CD4-positive, alpha-beta T cell (primary cell): ENCODE data around the gene SIRPB1. TPM values are rescaled to one million over a fixed set of nuclear protein-coding genes. Genes with fewer than 3 reads are reported as not detected.

Experiments used
- ATAC-seq: fragments of 200-7000 bp; cut with Tn5 transposase; one replicate; pipeline ENCODE4 v1.10.0; 2022; ENCODE audit warnings: mild to moderate bottlenecking; ENCODE audit not compliant: poor library complexity
- CTCF ChIA-PET: fragments of 350-600 bp; sonication (Branson Sonifier 250); formaldehyde crosslinking; loops from one replicate; lab custom pipeline; 2021; ENCODE audit warnings: antibody characterized with exemption, inconsistent platforms; lab: Charles Lee
- POLR2A ChIA-PET: fragments of 350-600 bp; sonication (Branson Sonifier 250); formaldehyde crosslinking; loops from one replicate; lab custom pipeline; 2021; ENCODE audit warnings: antibody characterized with exemption, inconsistent platforms; lab: Charles Lee
- DNase-seq, 14 experiments: peaks; one replicate each; pipeline ENCODE4 v3.0.0-alpha.2; 2013 to 2020; ENCODE audit warnings: mixed read lengths in 2 of 14
- H3K27ac ChIP-seq, 2 donors: one replicate each; pipeline versions ENCODE4 v1.5.1 to v1.7.0; 2013; ENCODE audit warnings: low read length in 2 of 2, low read depth in 1 of 2, mild to moderate bottlenecking in 1 of 2
- H3K27me3 ChIP-seq, 2 experiments: 1 replicate in 1 of 2; 2 replicates in 1 of 2; pipeline versions ENCODE4 v1.6.1 to v1.7.0; 2013; ENCODE audit warnings: low read length in 2 of 2, control low read depth in 1 of 2, mild to moderate bottlenecking in 1 of 2, moderate library complexity in 1 of 2; ENCODE audit not compliant: insufficient read depth in 2 of 2, control insufficient read depth in 1 of 2
- H3K36me3 ChIP-seq: one replicate; pipeline ENCODE4 v1.6.1; 2013; ENCODE audit warnings: low read length, control low read depth; ENCODE audit not compliant: insufficient read depth
- H3K4me1 ChIP-seq: one replicate; pipeline ENCODE4 v1.6.1; 2013; ENCODE audit warnings: low read length, control low read depth; ENCODE audit not compliant: insufficient read depth
- H3K4me3 ChIP-seq: one replicate; pipeline ENCODE4 v1.5.1; 2013; ENCODE audit warnings: mild to moderate bottlenecking, low read length, moderate library complexity
- H3K9me3 ChIP-seq, 2 experiments: 1 replicate in 1 of 2; 2 replicates in 1 of 2; pipeline versions ENCODE4 v1.6.1 to v1.7.0; 2013; ENCODE audit warnings: low read length in 2 of 2, mild to moderate bottlenecking in 2 of 2, control low read depth in 1 of 2, moderate library complexity in 1 of 2; ENCODE audit not compliant: control insufficient read depth in 1 of 2, insufficient read depth in 1 of 2
- H3K27ac Mint-ChIP-seq: one replicate; pipeline ENCODE4 v1.8.0; 2020; ENCODE audit warnings: mixed read lengths
- H3K27me3 Mint-ChIP-seq: one replicate; pipeline ENCODE4 v1.8.0; 2021; ENCODE audit warnings: mixed read lengths
- H3K36me3 Mint-ChIP-seq: one replicate; pipeline ENCODE4 v1.8.0; 2021; ENCODE audit warnings: low read depth, mixed read lengths
- H3K4me1 Mint-ChIP-seq: one replicate; pipeline ENCODE4 v1.8.0; 2021; ENCODE audit warnings: low read depth, mixed read lengths
- H3K4me3 Mint-ChIP-seq: one replicate; pipeline ENCODE4 v1.8.0; 2020; ENCODE audit warnings: mild to moderate bottlenecking, mixed read lengths
- H3K9me3 Mint-ChIP-seq: one replicate; pipeline ENCODE4 v1.8.0; 2020; ENCODE audit warnings: mixed read lengths
- intact Hi-C, 2 experiments: fragments of 100-400 bp; cut with DNase I in 1 of 2; cut with micrococcal nuclease in 1 of 2; formaldehyde crosslinking; loops; one replicate each; pipeline versions ENCODE4 v1.15.1 to v1.9.0; 2023 to 2025; cut with DNase I, micrococcal nuclease
- total RNA-seq, 174 experiments: library from RNA in 2 of 174; stranded (reverse) in 2 of 174; gene quantifications; one replicate each; pipeline ENCODE4 v1.2.3 and lab custom pipeline; 2021 to 2026
- TF ChIP-seq, protein P1 (sequence below): fragments of 200-600 bp; IDR thresholded peaks from one replicate; pipeline ENCODE4 v1.8.0; 2022; ENCODE audit warnings: antibody characterized with exemption, mild to moderate bottlenecking

Gene SIRPB1
- total RNA-seq, 2 experiments from 2014 or later: 7.8 to 8.6 TPM

DNA sequence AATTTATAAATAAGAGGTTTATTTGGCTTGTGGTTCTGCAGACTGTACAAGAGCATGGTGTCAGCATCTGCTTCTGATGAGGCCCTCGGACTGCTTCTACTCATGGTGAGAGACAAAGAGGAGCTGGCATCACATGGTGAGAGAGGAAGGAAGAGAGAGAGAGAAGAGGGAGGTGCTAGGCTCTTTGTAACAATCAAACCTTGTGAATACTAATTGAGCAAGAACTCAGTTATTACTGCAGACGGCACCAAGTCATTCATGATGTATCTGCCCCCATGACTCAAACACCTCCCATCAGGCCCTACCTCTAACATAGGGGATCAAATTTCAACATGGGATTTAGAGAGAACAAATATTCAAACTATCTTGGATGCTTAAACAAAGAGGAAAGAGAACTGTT, 44.1 kb upstream of the SIRPB1 start:
- peak overlapping the region; percentile 69 for H3K4me3 Mint-ChIP-seq
- no peaks in the 10 kb centered on the region for H3K9me3 ChIP-seq
- no peaks in the 10 kb centered on the region for H3K9me3 Mint-ChIP-seq
- H3K36me3 Mint-ChIP-seq: peaks cover 3% of the 10 kb centered on the region
- H3K27ac Mint-ChIP-seq: peak overlapping the region; percentile 95
- peak overlapping the region; percentile 42 to 48 for H3K27ac ChIP-seq
- no peaks in the 10 kb centered on the region for H3K27me3 ChIP-seq
- ChIA-PET CTCF (no interaction called here), POLR2A (interaction anchor here (1.2 to 2.5 kb wide), 5 partner anchors 12 to 70 kb away, joined by 3 to 19 read pairs (median 6); no protein-coding TSS in a partner anchor)
- H3K36me3 ChIP-seq: no peaks in the 10 kb centered on the region
- H3K4me1 Mint-ChIP-seq: peaks cover 98% of the 10 kb centered on the region
- H3K4me3 ChIP-seq: no peak overlapping the region
- peak; percentile 25 for ATAC-seq
- DNase-seq: peak in 2 of 14 experiments; percentile 34 to 47
- TF ChIP-seq, protein P1, sequence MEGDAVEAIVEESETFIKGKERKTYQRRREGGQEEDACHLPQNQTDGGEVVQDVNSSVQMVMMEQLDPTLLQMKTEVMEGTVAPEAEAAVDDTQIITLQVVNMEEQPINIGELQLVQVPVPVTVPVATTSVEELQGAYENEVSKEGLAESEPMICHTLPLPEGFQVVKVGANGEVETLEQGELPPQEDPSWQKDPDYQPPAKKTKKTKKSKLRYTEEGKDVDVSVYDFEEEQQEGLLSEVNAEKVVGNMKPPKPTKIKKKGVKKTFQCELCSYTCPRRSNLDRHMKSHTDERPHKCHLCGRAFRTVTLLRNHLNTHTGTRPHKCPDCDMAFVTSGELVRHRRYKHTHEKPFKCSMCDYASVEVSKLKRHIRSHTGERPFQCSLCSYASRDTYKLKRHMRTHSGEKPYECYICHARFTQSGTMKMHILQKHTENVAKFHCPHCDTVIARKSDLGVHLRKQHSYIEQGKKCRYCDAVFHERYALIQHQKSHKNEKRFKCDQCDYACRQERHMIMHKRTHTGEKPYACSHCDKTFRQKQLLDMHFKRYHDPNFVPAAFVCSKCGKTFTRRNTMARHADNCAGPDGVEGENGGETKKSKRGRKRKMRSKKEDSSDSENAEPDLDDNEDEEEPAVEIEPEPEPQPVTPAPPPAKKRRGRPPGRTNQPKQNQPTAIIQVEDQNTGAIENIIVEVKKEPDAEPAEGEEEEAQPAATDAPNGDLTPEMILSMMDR: no peak
- intact Hi-C loops: loop anchor here in 1 of 2 experiments (2.0 kb wide), 1 partner anchor 13 kb away; no protein-coding TSS in a partner anchor
- H3K4me1 ChIP-seq: peaks cover 91% of the 10 kb centered on the region
- H3K27me3 Mint-ChIP-seq: no peaks in the 10 kb centered on the region

DNA sequence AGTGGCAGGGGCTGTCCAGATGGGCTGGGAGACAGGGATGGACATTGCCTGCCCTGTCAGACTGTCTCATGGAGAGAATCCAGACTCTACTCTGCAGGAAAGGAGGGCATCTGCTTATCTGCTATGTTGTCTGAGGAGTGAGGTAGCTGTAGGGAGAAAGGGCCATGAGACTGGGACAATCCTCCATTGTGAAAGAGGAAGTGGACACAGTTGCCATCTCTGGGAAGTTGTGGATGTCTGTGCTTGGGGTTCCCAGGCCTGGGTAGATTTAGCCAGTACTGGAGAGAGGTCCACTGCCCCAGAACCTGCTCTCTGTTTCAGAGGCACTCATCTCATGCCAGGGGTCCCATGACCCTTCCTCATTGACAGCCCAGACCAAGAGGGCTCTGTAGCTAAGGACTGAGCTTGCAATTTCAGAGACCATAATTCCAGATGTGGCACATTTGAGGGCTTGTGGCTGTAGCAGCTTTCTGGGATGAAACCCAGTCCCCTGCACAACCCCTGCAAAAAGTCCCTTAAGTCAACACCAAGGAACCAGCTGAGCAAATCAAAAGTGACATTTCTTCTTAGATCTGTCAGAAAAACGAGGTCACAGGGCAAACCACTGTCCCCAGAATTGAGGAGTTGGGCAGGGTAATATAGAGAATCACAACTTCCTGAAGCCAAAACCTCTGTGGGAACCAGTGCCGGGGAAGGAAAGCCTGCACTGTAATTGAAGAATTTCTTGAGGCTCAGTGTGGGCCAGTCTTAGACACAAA, 41.9 kb upstream of the SIRPB1 start:
- POLR2A ChIA-PET: interaction anchor here (1.1 to 2.9 kb wide), 4 partner anchors 10 to 70 kb away, joined by 3 to 15 read pairs (median 5); no protein-coding TSS in a partner anchor
- CTCF ChIA-PET: interaction anchor here (1.1 to 1.3 kb wide), 2 partner anchors 73 to 115 kb away, joined by 3 to 4 read pairs; no protein-coding TSS in a partner anchor
- Mint-ChIP-seq H3K36me3 (peaks cover 9% of the 10 kb centered on the region), H3K4me3 (peak overlapping the region; percentile 69), H3K27ac (peak overlapping the region; percentile 95), H3K4me1 (peaks cover 100% of the 10 kb centered on the region), H3K27me3 (no peaks in the 10 kb centered on the region), H3K9me3 (no peaks in the 10 kb centered on the region)
- DNase-seq (peak in 3 of 14 experiments; percentile 55 to 67 (median 65)), ATAC-seq (no peak)
- Histone ChIP-seq H3K27ac (peak overlapping the region; percentile 51 to 65), H3K4me1 (peaks cover 90% of the 10 kb centered on the region), H3K27me3 (no peaks in the 10 kb centered on the region), H3K4me3 (peak overlapping the region; percentile 1), H3K36me3 (no peaks in the 10 kb centered on the region), H3K9me3 (no peaks in the 10 kb centered on the region)
- intact Hi-C loops: no loop called here
- TF ChIP-seq, protein P1: no peak

DNA sequence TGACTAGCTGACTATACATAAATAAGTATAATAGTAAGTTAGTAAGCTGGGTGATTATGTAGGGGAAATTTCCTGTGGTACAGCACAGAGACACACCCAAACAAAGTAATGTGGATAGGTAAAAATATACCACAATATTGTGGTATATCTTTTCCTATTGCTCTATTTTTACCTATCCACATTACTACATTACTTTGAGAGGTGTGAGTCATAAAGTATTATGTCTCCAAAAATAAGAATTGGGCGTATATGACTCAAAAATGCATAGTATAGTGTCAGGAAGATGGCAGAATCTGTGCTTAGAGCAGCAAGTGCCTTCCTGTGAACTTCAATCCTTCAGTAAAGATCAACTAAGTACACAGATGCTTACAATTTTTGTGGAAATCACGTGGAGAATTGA, 40.4 kb upstream of the SIRPB1 start:
- peaks cover 18% of the 10 kb centered on the region for H3K36me3 Mint-ChIP-seq
- ATAC-seq (peak; percentile 24), DNase-seq (peak in 3 of 14 experiments; percentile 51 to 69 (median 65))
- H3K27ac ChIP-seq: peak overlapping the region; percentile 2 to 62
- ChIA-PET POLR2A (interaction anchor here (0.8 to 2.9 kb wide), 4 partner anchors 9 to 35 kb away, joined by 3 to 15 read pairs (median 4); no protein-coding TSS in a partner anchor), CTCF (no interaction called here)
- peak overlapping the region; percentile 74 for H3K4me3 Mint-ChIP-seq
- peaks cover 94% of the 10 kb centered on the region for H3K4me1 Mint-ChIP-seq
- intact Hi-C loops: no loop called here
- H3K27me3 Mint-ChIP-seq: no peaks in the 10 kb centered on the region
- TF ChIP-seq, protein P1: no peak
- H3K9me3 ChIP-seq: no peaks in the 10 kb centered on the region
- no peak overlapping the region for H3K4me3 ChIP-seq
- no peaks in the 10 kb centered on the region for H3K36me3 ChIP-seq
- H3K4me1 ChIP-seq: peaks cover 79% of the 10 kb centered on the region
- H3K9me3 Mint-ChIP-seq: no peaks in the 10 kb centered on the region
- H3K27me3 ChIP-seq: no peaks in the 10 kb centered on the region
- peak overlapping the region; percentile 95 for H3K27ac Mint-ChIP-seq
